Cerebellar cortex (tissue), 1 donor: ENCODE measurements around the gene INO80D.
"Not testable (repeated sequence)": the region's sequence is repeated elsewhere in the genome, so short reads cannot be mapped to it uniquely, and the experiment has no call there.

Source experiments
- DNase-seq: peaks from one replicate; pipeline ENCODE4 v3.0.0-alpha.2; 2015; ENCODE audit warnings: low spot score

The INO80D gene

GRCh38 chr2:206031162-206031784 is 54.7 kb downstream of the INO80D start:
- no peak for DNase-seq

GRCh38 chr2:206028101-206028500 is 57.9 kb downstream of the INO80D start:
- no peak for DNase-seq

GRCh38 chr2:206023183-206023582 is 62.8 kb downstream of the INO80D start:
- no peak for DNase-seq

DNA sequence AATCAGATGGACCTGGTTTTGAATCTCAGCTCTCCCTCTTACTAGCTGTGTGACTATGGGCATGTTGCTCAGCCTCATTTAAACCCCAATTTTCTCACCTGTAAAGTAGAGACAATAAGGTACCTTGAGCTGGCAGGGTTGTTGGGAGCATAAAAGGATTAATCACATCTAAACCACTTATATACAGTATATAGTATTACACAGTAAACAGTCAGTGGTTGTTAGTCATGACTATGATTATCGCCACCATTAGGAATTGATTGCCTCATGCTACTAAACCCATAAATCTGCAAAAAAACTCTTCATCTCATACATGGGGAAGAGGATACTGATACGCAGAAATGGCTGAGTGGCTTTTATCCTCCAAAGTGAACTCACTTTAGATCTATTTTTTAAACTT is 65.8 kb downstream of the INO80D start:
- no peak for DNase-seq

GRCh38 chr2:206015746-206016145 is 70.2 kb downstream of the INO80D start:
- DNase-seq, result not testable (repeated sequence)

GRCh38 chr2:206011795-206012194 is 74.2 kb downstream of the INO80D start:
- no peak for DNase-seq

DNA sequence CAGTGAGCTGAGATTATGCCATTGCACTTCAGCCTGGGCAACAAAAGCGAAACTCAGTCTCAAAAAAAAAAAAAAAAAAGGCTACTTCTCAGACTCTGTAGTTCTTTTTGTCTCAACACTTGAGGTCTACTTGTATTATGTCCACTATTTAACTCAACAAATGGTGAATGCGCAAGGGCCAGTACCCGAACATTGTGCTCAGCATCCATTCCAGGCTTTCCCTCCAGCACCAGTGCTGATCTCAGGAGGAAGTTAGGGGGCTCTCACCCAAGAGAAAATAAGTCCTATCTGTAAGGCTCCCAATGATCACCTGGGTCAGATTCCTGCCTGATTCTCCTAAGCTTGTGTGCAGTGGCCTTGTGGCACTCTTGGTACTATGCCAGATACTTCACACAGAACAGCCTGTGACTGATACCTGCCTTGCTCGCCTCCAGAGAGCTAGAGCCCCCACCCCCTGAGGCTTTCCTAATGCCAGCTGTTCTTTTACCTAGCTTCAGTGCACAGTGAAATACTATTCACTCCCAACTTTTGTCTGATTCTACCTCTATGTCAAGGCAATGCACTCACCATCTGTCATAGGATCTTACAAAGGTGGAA is 74.9 kb downstream of the INO80D start:
- DNase-seq, result no peak

- DNase-seq, result peak; percentile 44
These were observed 81.8 kb downstream of the INO80D start for GRCh38 chr2:206004004-206004693.

- no peak for DNase-seq
These were observed 83.5 kb downstream of the INO80D start for GRCh38 chr2:206002440-206002839.

DNA sequence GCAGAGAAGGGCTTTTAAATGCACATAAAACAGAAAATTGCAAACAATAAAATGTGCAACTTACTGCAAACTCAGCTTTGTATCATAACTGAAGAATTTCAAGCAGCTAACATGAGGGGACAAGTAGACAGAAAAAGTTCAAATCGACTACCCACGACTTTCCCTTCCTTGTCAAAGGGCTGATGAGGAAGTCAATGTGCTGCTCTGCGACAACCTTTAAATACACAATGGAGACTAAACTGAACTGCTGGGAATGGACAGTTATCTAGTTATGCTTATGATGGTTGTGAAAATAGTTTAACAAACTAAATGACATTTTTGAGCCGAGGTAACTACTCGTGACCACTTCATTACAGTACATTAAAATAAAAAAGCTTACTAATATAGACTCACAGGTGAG is 84.1 kb downstream of the INO80D start:
- no peak for DNase-seq

DNA sequence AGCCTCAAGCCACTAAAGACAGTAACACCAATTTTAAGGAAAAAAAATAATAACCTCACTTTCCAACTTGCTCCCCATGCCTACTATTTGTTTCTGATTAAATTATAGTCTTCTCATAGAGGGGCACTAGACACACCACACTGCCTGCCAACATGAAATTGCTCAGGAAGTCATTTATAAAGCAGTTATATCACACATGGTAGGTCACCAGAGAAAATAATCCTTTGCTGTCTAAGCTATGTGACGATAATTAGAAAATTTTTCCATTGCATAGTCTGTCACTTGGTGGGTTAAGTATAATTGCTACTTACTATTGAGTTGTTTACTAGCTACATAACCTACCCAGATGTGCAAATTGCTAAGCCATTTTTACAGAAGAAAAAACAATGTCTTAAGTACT is 85.2 kb downstream of the INO80D start:
- no peak for DNase-seq

DNA sequence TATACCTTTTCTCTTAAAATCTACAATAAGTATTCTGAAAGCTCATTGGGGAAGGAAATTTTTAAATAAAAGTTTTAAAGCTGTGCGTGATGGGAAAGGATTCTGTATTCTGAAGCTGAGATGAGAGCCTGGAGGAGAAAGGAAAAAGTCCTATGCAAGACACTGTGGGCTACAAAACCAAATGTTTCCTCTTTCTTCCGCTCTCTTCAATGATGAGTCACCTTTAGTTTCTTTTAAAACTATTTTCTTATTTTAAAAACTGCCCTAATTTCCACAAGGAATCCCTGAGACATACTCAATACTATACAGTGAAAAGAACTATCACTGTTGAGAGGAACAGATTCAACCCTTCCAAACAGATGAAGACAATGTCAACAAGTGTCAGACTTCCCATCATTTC is 87.4 kb downstream of the INO80D start:
- DNase-seq, result no peak

- DNase-seq, result no peak
These were observed 89.8 kb downstream of the INO80D start for GRCh38 chr2:205996161-205996560.

DNA sequence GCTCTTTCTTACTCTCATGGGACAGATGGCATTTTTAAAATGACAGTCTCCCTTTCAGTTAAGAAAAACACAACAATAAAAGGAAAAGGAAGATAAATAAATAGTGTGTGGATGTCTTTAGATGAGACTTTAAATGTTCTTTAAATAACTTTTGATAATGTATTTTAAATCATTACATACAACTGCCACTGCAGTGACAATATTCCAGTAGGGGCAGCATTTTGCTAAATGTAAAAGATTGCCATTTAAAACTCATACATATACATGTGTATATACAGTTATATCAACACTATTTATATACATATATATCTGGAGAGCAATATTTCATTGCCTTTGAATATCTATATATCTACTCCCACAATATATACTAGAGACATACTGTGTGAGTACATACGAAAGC is 90.7 kb downstream of the INO80D start:
- no peak for DNase-seq

DNA sequence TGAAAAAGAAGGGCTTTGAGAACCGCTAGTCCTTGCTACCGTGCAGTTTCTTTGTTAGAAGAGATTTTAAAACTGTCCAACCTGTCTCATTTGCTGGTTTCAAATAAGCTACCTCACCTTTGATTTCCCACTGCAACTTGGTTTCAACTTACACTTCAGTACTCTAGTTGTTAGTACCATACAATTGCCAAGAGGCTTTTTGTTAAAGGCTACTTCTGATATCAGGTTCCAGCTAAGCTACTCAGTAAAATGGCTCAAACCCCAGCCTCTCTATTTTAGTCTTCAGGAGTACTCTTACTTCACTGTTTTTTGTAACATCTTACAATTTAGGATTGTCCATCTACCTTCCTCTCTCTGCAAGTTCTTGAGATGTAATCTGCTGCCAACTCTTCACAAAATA is 91.6 kb downstream of the INO80D start:
- DNase-seq, result no peak

- no peak for DNase-seq
These were observed 95.9 kb downstream of the INO80D start for GRCh38 chr2:205990104-205990503.

GRCh38 chr2:205989271-205990071 is 96.5 kb downstream of the INO80D start:
- no peak for DNase-seq

DNA sequence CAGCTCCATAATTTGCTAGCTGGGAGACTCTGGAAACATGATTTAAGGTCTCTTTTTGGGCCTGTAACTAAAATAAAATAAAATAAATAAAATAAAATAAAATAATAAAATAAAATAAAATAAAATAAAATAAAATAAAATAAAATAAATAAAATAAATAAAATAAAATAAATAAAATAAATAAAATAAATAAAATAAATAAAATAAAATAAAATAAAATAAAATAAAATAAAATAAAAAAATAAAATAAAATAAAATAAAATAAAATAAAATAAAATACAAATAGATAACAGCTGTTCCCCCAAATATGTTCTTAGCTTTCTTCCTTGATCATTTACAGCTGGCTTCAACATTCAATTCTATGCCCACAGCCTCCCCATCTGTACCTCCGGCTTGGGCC is 97.3 kb downstream of the INO80D start:
- DNase-seq, result not testable (repeated sequence)

DNA sequence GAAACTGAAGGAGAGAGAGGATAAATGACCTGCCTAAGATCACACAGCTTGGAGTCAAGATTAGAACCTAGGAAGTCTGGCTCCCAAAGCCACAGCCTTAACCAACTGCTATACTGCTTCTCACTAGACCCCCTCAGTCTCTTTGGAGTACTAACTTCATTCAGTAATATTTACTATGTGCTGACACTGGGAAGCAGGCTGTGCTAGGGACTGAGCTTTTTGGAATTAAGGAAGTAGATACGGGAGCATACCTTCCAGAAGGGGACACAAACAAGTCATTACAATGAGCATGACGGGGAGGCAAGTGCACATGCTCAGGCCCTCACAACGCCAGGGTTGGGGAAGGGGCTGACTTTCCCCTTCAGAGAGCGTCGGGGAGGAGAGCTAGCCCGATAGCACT is 97.7 kb downstream of the INO80D start:
- no peak for DNase-seq

DNA sequence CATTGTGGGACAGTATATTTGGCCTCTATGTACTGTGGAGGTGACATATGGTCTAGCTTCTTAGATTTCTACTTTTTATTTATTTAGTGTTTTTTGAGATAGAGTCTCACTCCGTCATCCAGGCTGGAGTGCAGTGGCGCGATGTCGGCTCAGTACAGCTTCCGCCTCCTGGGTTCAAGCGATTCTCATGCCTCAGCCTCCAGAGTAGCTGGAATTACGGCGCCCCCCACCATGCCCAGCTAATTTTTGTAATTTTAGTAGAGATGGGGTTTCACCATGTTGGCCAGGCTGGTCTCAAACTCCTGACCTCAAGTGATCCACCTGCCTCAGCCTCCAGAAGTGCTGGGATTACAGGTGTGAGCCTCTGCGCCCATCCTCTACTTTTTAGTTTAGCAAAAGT is 99.6 kb downstream of the INO80D start:
- not testable (repeated sequence) for DNase-seq

GRCh38 chr2:205984381-205984780 is 101.6 kb downstream of the INO80D start:
- DNase-seq, result no peak

- DNase-seq, result no peak
These were observed 103.1 kb downstream of the INO80D start for GRCh38 chr2:205982776-205983327.
